Astrocyte (in vitro differentiated cells and primary cell): ENCODE results near the gene SPATA6L. TPM values are rescaled to one million over a fixed set of nuclear protein-coding genes. Genes with fewer than 3 reads are reported as not detected.
"Not testable (repeated sequence)": the region's sequence is repeated elsewhere in the genome, so short reads cannot be mapped to it uniquely, and the experiment has no call there.

ENCODE experiments used
- DNase-seq: peaks from one replicate; pipeline ENCODE4 v3.0.0-alpha.2; 2010; ENCODE audit warnings: low read depth
- FAIRE-seq: peaks from 2 replicates; lab custom pipeline; 2011; peaks lifted over from hg19 to GRCh38; lab: Jason Lieb, UNC
- H2AFZ ChIP-seq: 2 replicates; pipeline ENCODE4 v1.6.0; 2012; ENCODE audit warnings: low read depth, low read length, inconsistent platforms
- H3K27ac ChIP-seq: 2 replicates; pipeline ENCODE4 v1.5.1; 2011; ENCODE audit warnings: low read depth, low read length, inconsistent platforms
- H3K27me3 ChIP-seq: 2 replicates; pipeline ENCODE4 v1.6.0; 2011; ENCODE audit warnings: low read length, inconsistent platforms; ENCODE audit not compliant: insufficient read depth
- H3K36me3 ChIP-seq: 2 replicates; pipeline ENCODE4 v1.5.1; 2011; ENCODE audit warnings: low read length, inconsistent platforms; ENCODE audit not compliant: insufficient read depth
- H3K4me1 ChIP-seq: 2 replicates; pipeline ENCODE4 v1.5.1; 2011; ENCODE audit warnings: low read length, inconsistent platforms; ENCODE audit not compliant: insufficient read depth
- H3K4me2 ChIP-seq: 2 replicates; pipeline ENCODE4 v1.6.0; 2012; ENCODE audit warnings: low read length, inconsistent platforms
- H3K4me3 ChIP-seq: 2 replicates; pipeline ENCODE4 v1.5.1; 2011; ENCODE audit warnings: low read depth, mild to moderate bottlenecking, low read length, inconsistent platforms; ENCODE audit not compliant: insufficient read depth
- H3K79me2 ChIP-seq: 2 replicates; pipeline ENCODE4 v1.6.0; 2012; ENCODE audit warnings: mild to moderate bottlenecking, low read length, inconsistent platforms; ENCODE audit not compliant: insufficient read depth
- H3K9ac ChIP-seq: 2 replicates; pipeline ENCODE4 v1.6.0; 2012; ENCODE audit warnings: mild to moderate bottlenecking, low read length, inconsistent platforms
- H3K9me3 ChIP-seq: 2 replicates; pipeline ENCODE4 v1.5.1; 2012; ENCODE audit warnings: low read depth, mild to moderate bottlenecking, low read length, inconsistent platforms; ENCODE audit not compliant: insufficient read depth
- H4K20me1 ChIP-seq: 2 replicates; pipeline ENCODE4 v1.6.0; 2012; ENCODE audit warnings: low read length, inconsistent platforms; ENCODE audit not compliant: insufficient read depth
- H3K27ac Mint-ChIP-seq: one replicate; pipeline ENCODE4 v1.8.0; 2021; ENCODE audit warnings: mild to moderate bottlenecking, mixed read lengths; ENCODE audit not compliant: unreplicated experiment
- H3K27me3 Mint-ChIP-seq: one replicate; pipeline ENCODE4 v1.8.0; 2021; ENCODE audit warnings: low read depth, mixed read lengths; ENCODE audit not compliant: unreplicated experiment
- H3K36me3 Mint-ChIP-seq: one replicate; pipeline ENCODE4 v1.8.0; 2021; ENCODE audit warnings: low read depth, mixed read lengths; ENCODE audit not compliant: unreplicated experiment
- H3K4me1 Mint-ChIP-seq: one replicate; pipeline ENCODE4 v1.8.0; 2021; ENCODE audit warnings: low read depth, mixed read lengths; ENCODE audit not compliant: unreplicated experiment
- H3K4me3 Mint-ChIP-seq: one replicate; pipeline ENCODE4 v1.8.0; 2021; ENCODE audit warnings: mild to moderate bottlenecking, moderate library complexity, mixed read lengths; ENCODE audit not compliant: unreplicated experiment
- H3K9me3 Mint-ChIP-seq: one replicate; pipeline ENCODE4 v1.8.0; 2021; ENCODE audit warnings: mild to moderate bottlenecking, mixed read lengths; ENCODE audit not compliant: unreplicated experiment
- CTCF ChIP-seq: IDR thresholded peaks from 2 replicates; pipeline ENCODE4 v1.5.1; 2011; ENCODE audit warnings: low read depth, mild to moderate bottlenecking, inconsistent platforms, low read length, moderate library complexity; ENCODE audit not compliant: insufficient read depth
- EZH2 ChIP-seq: IDR thresholded peaks from 2 replicates; pipeline ENCODE4 v1.6.1; 2012; ENCODE audit warnings: mild to moderate bottlenecking, low read length, inconsistent platforms; ENCODE audit not compliant: insufficient read depth
- total RNA-seq: library from RNA; stranded (reverse); gene quantifications from 2 replicates; pipeline ENCODE4 v1.2.1, GENCODE V29; 2021

The SPATA6L gene
- total RNA-seq, 1 donor from 2014 or later: 2.8 TPM

- H3K4me2 ChIP-seq: no peak overlapping the region
- H3K9ac ChIP-seq: no peak overlapping the region
- no peak overlapping the region for H3K27ac Mint-ChIP-seq
- TF ChIP-seq CTCF (no peak), EZH2 (no peak)
- peaks cover 3% of the 10 kb centered on the region for H3K4me1 Mint-ChIP-seq
- H4K20me1 ChIP-seq: no peaks in the 10 kb centered on the region
- no peaks in the 10 kb centered on the region for H3K9me3 ChIP-seq
- FAIRE-seq: no peak
- no peaks in the 10 kb centered on the region for H3K79me2 ChIP-seq
- no peak overlapping the region for H3K4me3 Mint-ChIP-seq
- H3K36me3 Mint-ChIP-seq: peaks cover 5% of the 10 kb centered on the region
- DNase-seq: no peak
- H3K9me3 Mint-ChIP-seq: no peaks in the 10 kb centered on the region
- H3K27ac ChIP-seq: no peak overlapping the region
- no peak overlapping the region for H3K4me3 ChIP-seq
- no peaks in the 10 kb centered on the region for H3K4me1 ChIP-seq
- H3K27me3 ChIP-seq: no peaks in the 10 kb centered on the region
- no peaks in the 10 kb centered on the region for H3K27me3 Mint-ChIP-seq
- no peak overlapping the region for H2AFZ ChIP-seq
- H3K36me3 ChIP-seq: no peaks in the 10 kb centered on the region
Observed at GRCh38 chr9:4615778-4616177, 50.5 kb downstream of the SPATA6L start.

GRCh38 chr9:4615251-4615650 lies 51.0 kb downstream of the SPATA6L start:
- Histone ChIP-seq H3K27ac (no peak overlapping the region), H4K20me1 (no peaks in the 10 kb centered on the region), H2AFZ (peak overlapping the region; percentile 11), H3K27me3 (no peaks in the 10 kb centered on the region), H3K9ac (no peak overlapping the region), H3K4me3 (no peak overlapping the region), H3K79me2 (no peaks in the 10 kb centered on the region), H3K9me3 (no peaks in the 10 kb centered on the region), H3K4me2 (peak overlapping the region; percentile 4), H3K4me1 (no peaks in the 10 kb centered on the region), H3K36me3 (no peaks in the 10 kb centered on the region)
- no peak overlapping the region for H3K27ac Mint-ChIP-seq
- FAIRE-seq: no peak
- peak; percentile 81 for DNase-seq
- no peaks in the 10 kb centered on the region for H3K27me3 Mint-ChIP-seq
- H3K4me1 Mint-ChIP-seq: peaks cover 3% of the 10 kb centered on the region
- no peak overlapping the region for H3K4me3 Mint-ChIP-seq
- H3K36me3 Mint-ChIP-seq: peaks cover 5% of the 10 kb centered on the region
- no peak for TF ChIP-seq EZH2
- TF ChIP-seq CTCF: no peak
- no peaks in the 10 kb centered on the region for H3K9me3 Mint-ChIP-seq

DNA sequence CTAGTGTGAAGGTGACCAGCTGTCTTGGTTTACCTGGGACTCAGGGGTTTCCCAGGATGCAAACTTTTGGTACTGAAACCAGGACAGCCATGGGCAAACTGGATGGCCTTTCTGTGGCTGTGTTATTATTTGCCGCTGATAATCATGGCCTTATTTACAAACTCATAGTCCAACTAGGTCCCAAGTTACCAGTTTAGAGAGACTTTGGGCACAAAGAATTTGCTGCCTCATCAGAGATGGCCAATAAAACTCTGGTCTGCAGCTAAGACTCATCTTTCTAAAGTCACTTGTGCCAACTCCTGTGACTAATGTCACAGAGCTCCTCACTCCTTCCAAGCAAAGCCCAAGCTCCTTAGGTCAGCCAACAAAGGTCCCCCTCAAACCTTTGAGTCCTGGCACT lies 51.7 kb downstream of the SPATA6L start:
- no peaks in the 10 kb centered on the region for H4K20me1 ChIP-seq
- no peaks in the 10 kb centered on the region for H3K27me3 ChIP-seq
- H3K4me1 ChIP-seq: no peaks in the 10 kb centered on the region
- Mint-ChIP-seq H3K36me3 (peaks cover 5% of the 10 kb centered on the region), H3K4me3 (no peak overlapping the region), H3K4me1 (peaks cover 3% of the 10 kb centered on the region), H3K9me3 (no peaks in the 10 kb centered on the region), H3K27ac (no peak overlapping the region), H3K27me3 (no peaks in the 10 kb centered on the region)
- H3K36me3 ChIP-seq: no peaks in the 10 kb centered on the region
- H3K9me3 ChIP-seq: no peaks in the 10 kb centered on the region
- H3K79me2 ChIP-seq: no peaks in the 10 kb centered on the region
- no peak overlapping the region for H3K27ac ChIP-seq
- FAIRE-seq (no peak), DNase-seq (no peak)
- no peak overlapping the region for H3K4me2 ChIP-seq
- H3K4me3 ChIP-seq: no peak overlapping the region
- TF ChIP-seq CTCF (no peak), EZH2 (no peak)
- H3K9ac ChIP-seq: no peak overlapping the region
- no peak overlapping the region for H2AFZ ChIP-seq

GRCh38 chr9:4606033-4606432 lies 60.2 kb downstream of the SPATA6L start:
- not testable (repeated sequence) for H3K36me3 ChIP-seq, H3K36me3 Mint-ChIP-seq, H3K4me1 Mint-ChIP-seq, DNase-seq, H3K27me3 ChIP-seq, H3K9me3 Mint-ChIP-seq, H3K4me1 ChIP-seq, H3K27ac ChIP-seq, H3K4me3 ChIP-seq, H3K4me3 Mint-ChIP-seq, H3K9ac ChIP-seq, H3K9me3 ChIP-seq, FAIRE-seq, H3K27ac Mint-ChIP-seq, H3K4me2 ChIP-seq, H4K20me1 ChIP-seq, H3K27me3 Mint-ChIP-seq, H3K79me2 ChIP-seq, H2AFZ ChIP-seq
